Measurements from ENCODE around the gene TIMP3.

The TIMP3 gene

DNA sequence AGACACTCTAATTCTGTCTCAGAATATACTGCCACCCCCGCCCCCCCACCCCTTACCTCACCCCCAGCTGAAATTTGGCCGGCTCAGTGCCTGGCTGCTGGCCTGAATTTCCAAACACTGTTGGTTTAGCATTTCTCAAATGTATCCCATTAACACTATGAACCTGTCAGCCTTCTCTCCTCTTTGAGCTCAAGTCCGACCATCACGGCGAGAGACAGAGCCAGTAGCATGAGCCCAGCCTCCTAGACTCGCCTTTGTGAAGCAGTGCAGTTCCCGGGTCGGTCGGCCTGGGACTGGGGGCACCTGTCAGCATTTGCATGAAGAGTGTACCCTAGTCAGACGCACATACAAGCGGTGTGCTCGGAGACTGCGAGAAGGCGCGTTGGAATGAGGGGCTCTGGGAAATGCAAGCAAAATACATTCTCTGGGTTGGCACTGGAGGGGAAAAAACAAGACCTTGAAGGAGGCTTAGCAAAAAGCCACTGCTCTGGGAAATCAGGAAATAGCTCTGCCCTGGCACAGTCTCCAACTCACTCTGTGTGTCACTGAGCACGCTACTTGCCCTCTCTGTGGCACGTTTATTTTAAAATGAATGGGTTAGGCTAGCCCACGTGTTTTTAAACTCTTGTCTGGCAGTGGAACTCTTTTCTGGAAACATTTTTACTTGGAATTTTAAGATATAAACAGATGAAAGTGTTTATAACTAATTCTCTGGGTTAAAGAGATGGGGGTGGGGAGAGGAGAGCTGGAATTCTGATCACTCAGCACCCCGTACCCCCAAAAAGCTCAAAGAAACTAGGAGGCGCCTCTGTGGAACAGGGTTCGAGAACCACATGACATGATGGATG lies 108.3 kb downstream of the TIMP3 start:
- TF ChIP-seq, protein P1, sequence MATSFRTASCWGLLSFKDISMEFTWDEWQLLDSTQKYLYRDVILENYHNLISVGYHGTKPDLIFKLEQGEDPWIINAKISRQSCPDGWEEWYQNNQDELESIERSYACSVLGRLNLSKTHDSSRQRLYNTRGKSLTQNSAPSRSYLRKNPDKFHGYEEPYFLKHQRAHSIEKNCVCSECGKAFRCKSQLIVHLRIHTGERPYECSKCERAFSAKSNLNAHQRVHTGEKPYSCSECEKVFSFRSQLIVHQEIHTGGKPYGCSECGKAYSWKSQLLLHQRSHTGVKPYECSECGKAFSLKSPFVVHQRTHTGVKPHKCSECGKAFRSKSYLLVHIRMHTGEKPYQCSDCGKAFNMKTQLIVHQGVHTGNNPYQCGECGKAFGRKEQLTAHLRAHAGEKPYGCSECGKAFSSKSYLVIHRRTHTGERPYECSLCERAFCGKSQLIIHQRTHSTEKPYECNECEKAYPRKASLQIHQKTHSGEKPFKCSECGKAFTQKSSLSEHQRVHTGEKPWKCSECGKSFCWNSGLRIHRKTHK (tag by site-specific recombination; IDR thresholded peaks at IDR 0.05) = no peak
- TF ChIP-seq ZNF112 (tag by site-specific recombination; IDR thresholded peaks at IDR 0.05) (no peak), ZNF157 (tag by site-specific recombination; IDR thresholded peaks at IDR 0.05) (no peak), ZNF510 (tag by site-specific recombination; IDR thresholded peaks at IDR 0.05; ENCODE audit: insufficient replicate concordance) (no peak), ZNF585B (tag by site-specific recombination; IDR thresholded peaks at IDR 0.05) (no peak), ZNF777 (tag by site-specific recombination; IDR thresholded peaks at IDR 0.05; ENCODE audit: borderline replicate concordance) (no peak)
- TF ChIP-seq, protein P2, sequence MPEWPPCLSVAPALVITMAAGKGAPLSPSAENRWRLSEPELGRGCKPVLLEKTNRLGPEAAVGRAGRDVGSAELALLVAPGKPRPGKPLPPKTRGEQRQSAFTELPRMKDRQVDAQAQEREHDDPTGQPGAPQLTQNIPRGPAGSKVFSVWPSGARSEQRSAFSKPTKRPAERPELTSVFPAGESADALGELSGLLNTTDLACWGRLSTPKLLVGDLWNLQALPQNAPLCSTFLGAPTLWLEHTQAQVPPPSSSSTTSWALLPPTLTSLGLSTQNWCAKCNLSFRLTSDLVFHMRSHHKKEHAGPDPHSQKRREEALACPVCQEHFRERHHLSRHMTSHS (tag by site-specific recombination; IDR thresholded peaks at IDR 0.05) = no peak
- TF ChIP-seq, protein P3, sequence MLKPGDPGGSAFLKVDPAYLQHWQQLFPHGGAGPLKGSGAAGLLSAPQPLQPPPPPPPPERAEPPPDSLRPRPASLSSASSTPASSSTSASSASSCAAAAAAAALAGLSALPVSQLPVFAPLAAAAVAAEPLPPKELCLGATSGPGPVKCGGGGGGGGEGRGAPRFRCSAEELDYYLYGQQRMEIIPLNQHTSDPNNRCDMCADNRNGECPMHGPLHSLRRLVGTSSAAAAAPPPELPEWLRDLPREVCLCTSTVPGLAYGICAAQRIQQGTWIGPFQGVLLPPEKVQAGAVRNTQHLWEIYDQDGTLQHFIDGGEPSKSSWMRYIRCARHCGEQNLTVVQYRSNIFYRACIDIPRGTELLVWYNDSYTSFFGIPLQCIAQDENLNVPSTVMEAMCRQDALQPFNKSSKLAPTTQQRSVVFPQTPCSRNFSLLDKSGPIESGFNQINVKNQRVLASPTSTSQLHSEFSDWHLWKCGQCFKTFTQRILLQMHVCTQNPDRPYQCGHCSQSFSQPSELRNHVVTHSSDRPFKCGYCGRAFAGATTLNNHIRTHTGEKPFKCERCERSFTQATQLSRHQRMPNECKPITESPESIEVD (tag by site-specific recombination; IDR thresholded peaks at IDR 0.05) = no peak
- POLR2A ChIA-PET = interaction anchor here (0.6 kb wide), 1 partner anchor 9 kb away, joined by 5 read pairs; no protein-coding TSS in a partner anchor
- Histone ChIP-seq H3K36me3 (ENCODE audit: control insufficient read depth in 2 of 2, insufficient read depth in 1 of 2, low read length in 2 of 2) (no peaks in the 10 kb centered on the region), H3K27ac (ENCODE audit: extremely low read depth, low read depth, low read length) (no peak overlapping the region), H3K4me3 (ENCODE audit: low read depth, low read length) (no peak overlapping the region), H3K9me3 (ENCODE audit: control insufficient read depth, insufficient read depth, low read depth, low read length) (no peaks in the 10 kb centered on the region), H3K4me1 (ENCODE audit: control insufficient read depth, insufficient read depth, low read length) (no peaks in the 10 kb centered on the region)
- CTCF ChIA-PET = interaction anchor here (0.8 to 1.4 kb wide), 3 partner anchors 9 to 16 kb away, joined by 3 read pairs; no protein-coding TSS in a partner anchor

DNA sequence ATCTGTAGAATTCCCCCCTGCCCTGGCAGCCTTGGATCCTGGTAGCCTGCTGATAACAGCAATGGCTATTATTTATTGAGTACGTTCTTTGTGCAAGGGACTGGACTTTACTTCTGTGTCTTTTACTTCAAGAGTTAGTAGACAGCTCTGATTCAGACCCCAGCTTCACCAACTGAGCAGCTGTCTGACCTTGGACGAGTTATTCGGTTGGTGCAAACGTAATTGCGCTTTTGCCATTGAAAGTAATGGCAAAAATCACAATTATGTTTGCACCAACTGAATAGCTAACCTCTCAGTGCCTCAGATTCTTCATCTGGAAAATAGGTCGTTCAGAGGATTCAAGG lies 108.9 kb downstream of the TIMP3 start:
- ChIA-PET CTCF (interaction anchor here (0.5 to 1.4 kb wide), 6 partner anchors 9 to 293 kb away, joined by 3 read pairs; no protein-coding TSS in a partner anchor), POLR2A (no interaction called here)
- H3K9me3 ChIP-seq (ENCODE audit: control insufficient read depth, insufficient read depth, low read depth, low read length) = no peaks in the 10 kb centered on the region
- no peaks in the 10 kb centered on the region for H3K36me3 ChIP-seq (ENCODE audit: control insufficient read depth in 2 of 2, insufficient read depth in 1 of 2, low read length in 2 of 2)
- no peak overlapping the region for H3K27ac ChIP-seq (ENCODE audit: extremely low read depth, low read depth, low read length)
- no peaks in the 10 kb centered on the region for H3K4me1 ChIP-seq (ENCODE audit: control insufficient read depth, insufficient read depth, low read length)
- no peak overlapping the region for H3K4me3 ChIP-seq (ENCODE audit: low read depth, low read length)
- TF ChIP-seq, protein P4, sequence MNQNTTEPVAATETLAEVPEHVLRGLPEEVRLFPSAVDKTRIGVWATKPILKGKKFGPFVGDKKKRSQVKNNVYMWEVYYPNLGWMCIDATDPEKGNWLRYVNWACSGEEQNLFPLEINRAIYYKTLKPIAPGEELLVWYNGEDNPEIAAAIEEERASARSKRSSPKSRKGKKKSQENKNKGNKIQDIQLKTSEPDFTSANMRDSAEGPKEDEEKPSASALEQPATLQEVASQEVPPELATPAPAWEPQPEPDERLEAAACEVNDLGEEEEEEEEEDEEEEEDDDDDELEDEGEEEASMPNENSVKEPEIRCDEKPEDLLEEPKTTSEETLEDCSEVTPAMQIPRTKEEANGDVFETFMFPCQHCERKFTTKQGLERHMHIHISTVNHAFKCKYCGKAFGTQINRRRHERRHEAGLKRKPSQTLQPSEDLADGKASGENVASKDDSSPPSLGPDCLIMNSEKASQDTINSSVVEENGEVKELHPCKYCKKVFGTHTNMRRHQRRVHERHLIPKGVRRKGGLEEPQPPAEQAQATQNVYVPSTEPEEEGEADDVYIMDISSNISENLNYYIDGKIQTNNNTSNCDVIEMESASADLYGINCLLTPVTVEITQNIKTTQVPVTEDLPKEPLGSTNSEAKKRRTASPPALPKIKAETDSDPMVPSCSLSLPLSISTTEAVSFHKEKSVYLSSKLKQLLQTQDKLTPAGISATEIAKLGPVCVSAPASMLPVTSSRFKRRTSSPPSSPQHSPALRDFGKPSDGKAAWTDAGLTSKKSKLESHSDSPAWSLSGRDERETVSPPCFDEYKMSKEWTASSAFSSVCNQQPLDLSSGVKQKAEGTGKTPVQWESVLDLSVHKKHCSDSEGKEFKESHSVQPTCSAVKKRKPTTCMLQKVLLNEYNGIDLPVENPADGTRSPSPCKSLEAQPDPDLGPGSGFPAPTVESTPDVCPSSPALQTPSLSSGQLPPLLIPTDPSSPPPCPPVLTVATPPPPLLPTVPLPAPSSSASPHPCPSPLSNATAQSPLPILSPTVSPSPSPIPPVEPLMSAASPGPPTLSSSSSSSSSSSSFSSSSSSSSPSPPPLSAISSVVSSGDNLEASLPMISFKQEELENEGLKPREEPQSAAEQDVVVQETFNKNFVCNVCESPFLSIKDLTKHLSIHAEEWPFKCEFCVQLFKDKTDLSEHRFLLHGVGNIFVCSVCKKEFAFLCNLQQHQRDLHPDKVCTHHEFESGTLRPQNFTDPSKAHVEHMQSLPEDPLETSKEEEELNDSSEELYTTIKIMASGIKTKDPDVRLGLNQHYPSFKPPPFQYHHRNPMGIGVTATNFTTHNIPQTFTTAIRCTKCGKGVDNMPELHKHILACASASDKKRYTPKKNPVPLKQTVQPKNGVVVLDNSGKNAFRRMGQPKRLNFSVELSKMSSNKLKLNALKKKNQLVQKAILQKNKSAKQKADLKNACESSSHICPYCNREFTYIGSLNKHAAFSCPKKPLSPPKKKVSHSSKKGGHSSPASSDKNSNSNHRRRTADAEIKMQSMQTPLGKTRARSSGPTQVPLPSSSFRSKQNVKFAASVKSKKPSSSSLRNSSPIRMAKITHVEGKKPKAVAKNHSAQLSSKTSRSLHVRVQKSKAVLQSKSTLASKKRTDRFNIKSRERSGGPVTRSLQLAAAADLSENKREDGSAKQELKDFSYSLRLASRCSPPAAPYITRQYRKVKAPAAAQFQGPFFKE (tag by site-specific recombination; IDR thresholded peaks at IDR 0.05; ENCODE audit: borderline replicate concordance) = no peak
- TF ChIP-seq ZSCAN23 (tag by site-specific recombination; IDR thresholded peaks at IDR 0.05) (no peak), ZNF530 (tag by site-specific recombination; IDR thresholded peaks at IDR 0.05; ENCODE audit: low read depth) (no peak), ZNF354C (tag by site-specific recombination; IDR thresholded peaks at IDR 0.05; ENCODE audit: borderline replicate concordance, low read depth) (no peak), ZNF501 (tag by site-specific recombination; IDR thresholded peaks at IDR 0.05) (no peak), ZNF223 (tag by site-specific recombination; IDR thresholded peaks at IDR 0.05) (no peak), ZNF791 (tag by site-specific recombination; IDR thresholded peaks at IDR 0.05) (no peak), ZNF221 (tag by site-specific recombination; IDR thresholded peaks at IDR 0.05; ENCODE audit: borderline replicate concordance) (no peak), ZNF777 (tag by site-specific recombination; IDR thresholded peaks at IDR 0.05; ENCODE audit: borderline replicate concordance) (no peak), ZBTB48 (tag by site-specific recombination; IDR thresholded peaks at IDR 0.05) (no peak), ZNF610 (tag by site-specific recombination; IDR thresholded peaks at IDR 0.05; ENCODE audit: borderline replicate concordance) (no peak)
- TF ChIP-seq, protein P5, sequence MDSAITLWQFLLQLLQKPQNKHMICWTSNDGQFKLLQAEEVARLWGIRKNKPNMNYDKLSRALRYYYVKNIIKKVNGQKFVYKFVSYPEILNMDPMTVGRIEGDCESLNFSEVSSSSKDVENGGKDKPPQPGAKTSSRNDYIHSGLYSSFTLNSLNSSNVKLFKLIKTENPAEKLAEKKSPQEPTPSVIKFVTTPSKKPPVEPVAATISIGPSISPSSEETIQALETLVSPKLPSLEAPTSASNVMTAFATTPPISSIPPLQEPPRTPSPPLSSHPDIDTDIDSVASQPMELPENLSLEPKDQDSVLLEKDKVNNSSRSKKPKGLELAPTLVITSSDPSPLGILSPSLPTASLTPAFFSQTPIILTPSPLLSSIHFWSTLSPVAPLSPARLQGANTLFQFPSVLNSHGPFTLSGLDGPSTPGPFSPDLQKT (IDR thresholded peaks at IDR 0.05; ENCODE audit: borderline replicate concordance, low read depth, low read length) = no peak
- TF ChIP-seq, protein P6, sequence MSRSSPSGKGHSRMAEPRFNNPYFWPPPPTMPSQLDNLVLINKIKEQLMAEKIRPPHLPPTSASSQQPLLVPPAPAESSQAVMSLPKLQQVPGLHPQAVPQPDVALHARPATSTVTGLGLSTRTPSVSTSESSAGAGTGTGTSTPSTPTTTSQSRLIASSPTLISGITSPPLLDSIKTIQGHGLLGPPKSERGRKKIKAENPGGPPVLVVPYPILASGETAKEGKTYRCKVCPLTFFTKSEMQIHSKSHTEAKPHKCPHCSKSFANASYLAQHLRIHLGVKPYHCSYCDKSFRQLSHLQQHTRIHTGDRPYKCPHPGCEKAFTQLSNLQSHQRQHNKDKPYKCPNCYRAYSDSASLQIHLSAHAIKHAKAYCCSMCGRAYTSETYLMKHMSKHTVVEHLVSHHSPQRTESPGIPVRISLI (tag by site-specific recombination; IDR thresholded peaks at IDR 0.05) = no peak

Data from HEK293 (cell line).